GM18505 (cell line): Measurements from ENCODE around the gene SMG9.

Source experiments
- ATAC-seq: cut with Tn5 transposase; IDR thresholded peaks from one replicate; pipeline ENCODE4 v1.9.1; 2021; ENCODE audit not compliant: unreplicated experiment
- POLR2A ChIP-seq: IDR thresholded peaks from 4 replicates; pipeline ENCODE4 v1.6.1; 2011; ENCODE audit warnings: borderline replicate concordance; ENCODE audit not compliant: insufficient read depth, insufficient read length; ENCODE audit errors: extremely low read depth

SMG9 gene

DNA sequence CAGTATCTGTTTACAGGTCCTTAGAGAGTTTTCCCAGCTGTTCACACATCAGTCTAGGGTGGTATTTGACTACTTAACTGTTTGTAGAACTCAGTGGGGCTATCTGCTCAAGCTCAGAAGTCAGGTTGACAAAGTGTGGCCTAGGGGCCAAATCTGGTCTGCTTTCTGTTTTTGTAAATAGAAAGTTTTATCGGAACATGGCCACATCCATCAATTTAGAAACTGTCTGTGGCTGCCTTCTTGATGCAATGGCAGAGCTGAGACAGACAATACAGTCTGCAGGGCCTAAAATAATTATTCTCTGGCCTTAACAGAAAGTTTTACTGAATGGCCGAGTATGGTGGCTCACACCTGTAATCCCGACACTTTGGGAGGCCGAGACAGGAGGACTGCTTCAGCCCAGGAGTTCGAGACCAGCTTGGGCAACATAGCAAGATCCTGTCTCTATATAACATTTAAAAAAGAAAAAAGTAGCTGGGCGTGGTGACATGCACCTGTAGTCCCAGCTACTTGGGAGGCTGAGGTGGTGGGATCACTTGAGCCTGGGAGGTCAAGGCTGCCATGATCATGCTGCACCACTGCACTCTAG lies 2.4 kb downstream of the SMG9 start:
- no peak for TF ChIP-seq POLR2A
- ATAC-seq: no peak

DNA sequence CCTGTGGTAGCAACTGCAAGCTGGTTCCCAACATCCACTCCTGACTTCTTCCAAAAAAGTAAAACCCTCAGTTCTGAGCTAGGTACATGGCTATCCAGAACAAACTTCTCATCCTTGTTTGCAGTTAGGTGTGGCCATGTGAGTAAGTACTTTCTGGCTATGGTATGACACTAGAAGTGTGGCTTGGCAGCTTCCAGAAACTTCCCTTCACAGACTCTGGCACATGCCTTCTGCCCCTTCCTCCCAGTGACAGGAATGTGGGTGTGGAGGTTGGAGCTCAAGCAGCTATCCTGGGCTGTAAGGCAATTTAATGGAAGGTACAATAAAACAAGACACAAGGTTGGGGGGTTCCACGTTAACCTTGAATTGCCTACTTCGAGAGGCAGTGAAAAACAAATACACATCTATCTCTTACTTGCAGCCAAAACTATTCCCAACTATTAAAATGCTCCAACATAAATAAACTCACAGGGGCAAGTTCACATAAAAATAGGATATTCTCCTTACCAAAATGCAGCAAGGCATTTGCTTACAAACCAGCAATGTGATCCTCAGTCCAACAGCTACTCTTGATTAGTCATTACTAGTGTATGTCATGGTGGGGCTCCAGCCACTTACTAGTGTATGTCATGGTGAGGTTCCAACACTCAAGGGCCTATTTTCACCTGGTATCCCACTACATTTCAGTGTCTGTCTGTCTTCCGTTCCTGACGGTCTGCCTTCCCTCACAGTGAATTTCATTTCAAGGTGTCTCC lies 3.1 kb downstream of the SMG9 start:
- ATAC-seq: no peak
- no peak for TF ChIP-seq POLR2A

DNA sequence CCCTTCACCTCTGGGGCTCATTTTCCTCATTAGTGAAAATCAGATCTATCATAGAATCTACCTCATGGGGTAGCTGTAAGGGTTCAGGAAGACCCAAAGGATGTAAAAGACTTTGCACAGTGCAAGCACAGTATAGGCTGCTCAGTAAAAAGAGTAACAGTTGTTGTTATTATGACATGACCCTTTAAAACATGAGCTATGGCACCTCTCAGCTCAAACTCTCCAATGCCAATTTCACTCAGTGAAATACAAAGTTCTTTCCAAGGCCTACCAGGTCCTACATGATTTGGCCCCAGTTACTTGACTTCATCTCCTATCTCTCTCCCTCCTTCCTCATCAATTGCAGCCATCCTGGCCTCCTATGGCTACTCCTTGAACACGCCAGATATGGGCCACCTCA lies 4.9 kb downstream of the SMG9 start:
- TF ChIP-seq POLR2A: no peak

DNA sequence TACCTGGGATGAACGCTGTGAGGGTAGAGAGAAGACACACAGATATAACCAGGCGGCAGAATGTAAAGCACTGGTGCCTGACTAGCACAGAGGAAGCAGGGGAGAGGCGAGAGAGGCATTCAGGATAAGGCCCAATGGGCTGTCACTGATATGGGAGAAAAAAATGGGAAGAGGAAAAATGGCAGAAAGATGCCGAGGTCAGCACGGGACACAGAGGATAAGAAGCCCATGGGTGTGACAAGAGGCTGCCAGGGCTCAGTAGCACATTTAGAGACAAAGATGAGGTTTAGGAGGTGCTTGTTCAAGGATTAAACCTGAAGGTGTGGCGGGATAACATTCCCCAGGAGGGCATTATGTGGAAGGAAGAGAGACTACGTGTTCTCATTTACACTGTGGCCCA lies 5.6 kb downstream of the SMG9 start:
- no peak for TF ChIP-seq POLR2A
- ATAC-seq: no peak

More for the DNA sequence above, 4.9 kb downstream of the SMG9 start:
- no peak for ATAC-seq

DNA sequence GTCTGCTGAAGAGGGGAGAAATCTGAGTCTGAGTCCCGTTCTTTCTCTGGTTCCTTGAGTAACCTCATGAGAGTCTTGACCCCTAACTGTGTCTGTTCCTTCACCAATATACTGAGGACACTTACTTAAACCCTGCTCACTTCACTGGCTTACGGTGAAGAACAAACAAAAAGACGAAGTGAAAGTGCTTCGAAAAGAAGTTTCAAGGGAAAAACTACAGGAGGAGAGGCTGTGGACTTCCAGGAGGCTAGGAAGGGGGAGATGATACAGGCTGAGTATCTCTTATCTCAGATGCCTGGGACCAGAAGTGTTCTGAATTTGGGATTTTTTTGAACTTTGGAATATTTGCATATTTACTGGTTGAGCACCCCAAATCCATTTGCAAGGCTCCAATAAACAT lies 6.1 kb downstream of the SMG9 start:
- ATAC-seq: no peak
- no peak for TF ChIP-seq POLR2A

DNA sequence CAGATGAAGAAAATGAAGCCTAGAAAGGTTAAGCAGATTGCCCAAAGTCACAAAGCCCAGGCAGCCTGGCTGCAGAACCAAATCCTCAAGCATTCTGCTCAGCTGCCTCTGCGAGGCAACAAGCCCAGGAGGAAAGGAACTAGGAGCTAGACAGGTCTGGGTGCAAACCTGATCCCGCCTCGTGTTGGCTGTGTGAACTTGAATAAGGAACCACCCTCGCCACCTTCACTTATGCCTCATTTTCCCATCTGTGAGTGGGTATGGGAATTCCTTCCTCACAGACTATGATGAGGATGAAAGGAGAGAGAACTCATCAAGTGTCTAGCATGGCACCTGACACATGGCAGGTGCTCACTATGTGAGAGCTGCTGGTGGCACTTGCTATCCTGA lies 6.6 kb downstream of the SMG9 start:
- no peak for ATAC-seq

DNA sequence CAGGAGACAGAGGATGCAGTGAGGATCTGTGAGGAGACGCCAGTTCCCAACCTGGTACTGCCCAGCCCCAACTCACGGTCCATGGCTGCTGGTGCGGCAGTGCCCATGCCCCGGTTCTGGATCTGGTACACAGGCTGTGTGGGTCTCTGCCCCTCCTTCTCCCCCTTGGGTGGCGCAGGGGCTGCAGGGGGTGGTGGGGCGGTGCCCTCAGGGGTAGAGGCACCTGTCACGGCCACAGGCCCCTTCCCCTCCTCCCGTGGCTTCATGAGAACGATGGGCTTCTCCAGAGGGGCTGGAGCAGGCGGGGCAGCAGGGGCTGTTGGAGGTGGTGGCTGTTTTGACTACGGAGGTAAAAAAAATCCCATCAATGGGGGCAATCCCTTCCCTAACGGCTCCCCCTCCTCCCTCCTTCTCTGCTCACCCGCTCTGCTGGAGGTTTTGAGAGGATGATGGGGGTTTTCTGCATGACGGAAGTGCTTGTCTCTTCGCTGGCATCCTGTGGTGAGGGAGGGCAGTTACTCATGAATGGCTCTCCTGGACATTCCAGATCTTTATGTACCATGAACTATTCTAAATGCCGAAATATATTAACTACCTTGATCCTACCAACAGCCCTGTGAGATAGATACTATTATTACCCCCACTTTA lies 7.1 kb downstream of the SMG9 start:
- ATAC-seq: no peak
- TF ChIP-seq POLR2A: no peak

More for the DNA sequence above, 6.6 kb downstream of the SMG9 start:
- no peak for TF ChIP-seq POLR2A

DNA sequence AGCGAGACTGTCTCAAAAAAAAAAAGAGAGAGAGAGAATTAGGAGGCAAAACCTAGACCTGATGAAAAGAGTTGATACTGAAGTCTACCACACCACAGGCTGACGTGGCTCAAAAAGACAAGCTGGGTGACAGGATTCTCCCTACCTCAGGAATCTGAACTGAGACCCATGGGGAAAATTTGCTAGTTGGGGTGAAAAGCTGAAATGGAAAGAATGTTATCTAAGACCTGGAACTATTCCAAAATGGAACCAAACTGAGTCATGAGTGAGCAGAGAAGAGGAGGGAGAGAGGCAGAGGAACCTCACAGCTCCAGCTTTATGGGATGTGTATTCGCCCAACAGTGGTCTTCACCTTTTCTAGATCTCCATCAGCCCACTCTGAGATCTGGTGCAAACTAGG lies 11.7 kb downstream of the SMG9 start:
- TF ChIP-seq POLR2A: no peak
- no peak for ATAC-seq

DNA sequence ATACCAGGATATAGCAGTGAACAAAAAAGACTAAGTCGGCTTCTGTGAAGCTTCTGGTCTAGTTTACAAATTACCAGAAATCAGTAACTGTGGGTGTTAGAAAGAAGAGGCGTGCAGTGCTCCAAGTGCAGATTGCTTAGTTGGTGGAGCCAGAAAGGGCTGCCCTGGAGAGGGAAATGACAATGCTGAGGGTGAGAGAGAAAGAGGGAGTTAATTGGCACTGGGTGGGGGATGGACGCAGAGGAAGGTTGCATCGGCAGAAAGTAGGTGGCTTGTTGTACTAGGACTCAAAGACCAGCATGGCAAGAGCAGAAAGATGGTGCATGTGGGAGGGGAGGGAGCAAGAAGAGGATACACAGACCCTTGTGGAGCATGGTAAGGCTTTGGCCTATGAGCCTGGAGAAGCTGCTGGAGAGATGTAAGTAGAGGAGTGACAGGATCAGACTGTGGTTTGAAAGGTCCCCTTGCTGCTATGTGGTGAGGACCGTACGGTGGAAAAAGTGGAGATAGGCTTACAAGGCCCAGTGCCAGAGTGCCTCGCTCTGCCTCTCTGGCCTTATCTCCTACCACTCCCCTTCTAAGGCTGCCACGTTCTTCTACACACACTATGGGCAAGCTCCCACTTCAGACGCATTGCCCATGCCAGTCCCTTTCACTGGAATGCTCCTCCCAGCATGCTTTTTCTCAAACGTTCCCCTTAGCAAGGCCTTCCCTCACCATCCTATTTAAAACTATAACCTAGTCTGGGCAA lies 13.5 kb downstream of the SMG9 start:
- ATAC-seq: no peak
- no peak for TF ChIP-seq POLR2A

DNA sequence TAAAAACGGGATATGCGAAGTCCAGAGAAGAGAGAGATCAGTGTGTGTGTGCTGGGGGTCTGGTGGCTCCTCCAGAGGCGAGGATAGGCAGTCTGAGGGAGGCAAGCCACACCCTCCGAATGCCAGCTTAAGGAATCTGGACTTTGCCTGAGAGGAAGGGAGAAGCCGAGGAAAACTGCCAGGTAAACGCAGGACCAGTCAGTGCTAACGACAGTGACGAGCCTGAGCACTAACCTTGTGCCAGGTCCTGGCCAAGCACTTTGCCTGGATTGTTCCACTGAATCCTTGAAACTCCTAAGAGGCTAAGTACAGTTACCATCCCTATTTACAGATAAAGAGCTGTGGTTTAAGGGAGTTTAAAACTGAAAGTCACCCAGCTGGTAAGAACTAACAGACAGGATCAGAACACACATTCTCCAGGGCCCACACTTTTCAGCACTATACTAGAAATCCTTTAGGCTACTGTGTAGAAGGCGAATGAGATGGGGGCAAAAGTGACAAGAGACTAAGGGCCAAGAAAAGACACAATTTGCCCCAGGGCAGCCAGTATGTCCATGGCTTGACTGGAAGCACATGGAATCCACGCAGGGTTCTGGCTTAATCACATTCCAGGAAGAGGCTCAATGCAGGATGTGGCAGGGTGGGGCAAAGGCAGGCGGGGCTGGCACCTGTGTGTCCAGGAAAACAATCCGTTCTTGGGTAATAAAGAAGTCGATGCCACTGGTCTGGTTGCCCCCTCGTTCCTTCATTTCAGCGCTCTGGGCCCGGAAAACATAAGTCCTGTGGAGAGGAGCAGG lies 15.1 kb downstream of the SMG9 start:
- ATAC-seq: no peak
- no peak for TF ChIP-seq POLR2A

DNA sequence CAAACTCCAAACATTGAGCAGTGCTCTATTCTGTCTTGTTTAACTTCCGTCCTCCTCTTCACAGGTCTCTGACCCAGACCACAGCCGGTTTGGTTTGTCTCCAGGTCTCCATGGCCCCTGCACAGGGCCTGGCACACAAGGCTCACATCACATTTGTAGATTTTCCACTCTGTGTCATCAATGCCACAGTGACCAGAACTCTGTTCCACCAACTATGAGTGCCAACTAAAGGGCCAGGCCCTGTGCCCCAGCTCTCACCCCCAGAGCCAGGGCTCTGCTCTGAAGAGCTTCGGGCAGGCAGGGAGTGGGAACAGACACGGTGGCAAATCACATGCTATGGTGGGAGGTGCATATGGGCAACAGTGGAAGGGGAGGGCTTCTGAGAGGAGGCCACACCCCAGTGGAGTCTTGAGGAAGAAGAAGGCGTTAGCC lies 16.0 kb downstream of the SMG9 start:
- no peak for TF ChIP-seq POLR2A
- ATAC-seq: no peak

DNA sequence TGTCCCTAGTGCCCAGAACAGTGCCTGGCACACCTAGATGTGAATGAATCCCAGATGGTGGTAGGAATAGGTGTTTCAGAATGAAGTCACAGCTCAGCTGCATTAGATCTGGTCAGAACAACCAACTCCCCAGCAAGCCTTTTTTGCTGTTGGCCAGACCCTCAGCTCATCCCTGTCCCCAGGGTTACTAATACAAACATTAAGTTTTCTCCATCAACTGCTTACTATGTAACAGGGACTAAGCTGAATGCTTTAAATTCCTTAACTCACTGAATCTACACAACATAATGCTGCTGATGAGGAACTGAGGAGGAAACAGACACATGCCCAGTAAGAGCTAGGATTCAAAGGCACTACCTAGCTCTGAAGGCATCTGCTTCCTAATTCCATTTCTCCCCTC lies 18.8 kb downstream of the SMG9 start:
- no peak for TF ChIP-seq POLR2A
- no peak for ATAC-seq

DNA sequence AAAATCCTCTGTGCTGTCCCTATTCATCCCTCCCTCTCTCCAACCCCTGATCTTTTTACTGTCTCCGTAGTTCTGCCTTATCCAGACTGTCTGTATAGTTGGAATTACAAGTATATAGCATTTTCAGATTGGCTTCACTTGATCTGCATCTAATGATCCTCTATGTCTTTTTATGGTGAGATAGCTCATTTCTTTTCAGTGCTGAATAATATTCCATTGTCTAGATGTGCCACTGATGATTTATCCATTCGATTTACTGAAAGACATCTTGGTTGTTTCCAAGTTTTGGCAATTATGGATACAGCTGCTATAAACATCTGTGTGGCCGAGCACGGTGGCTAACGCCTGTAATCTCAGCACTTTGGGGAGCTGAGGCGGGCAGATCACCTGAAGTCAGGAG lies 19.7 kb downstream of the SMG9 start:
- no peak for TF ChIP-seq POLR2A
- no peak for ATAC-seq
